ENCODE data around the gene POLN.
"Not testable (repeated sequence)": the region's sequence is repeated elsewhere in the genome, so short reads cannot be mapped to it uniquely, and the experiment has no call there.

POLN gene

DNA sequence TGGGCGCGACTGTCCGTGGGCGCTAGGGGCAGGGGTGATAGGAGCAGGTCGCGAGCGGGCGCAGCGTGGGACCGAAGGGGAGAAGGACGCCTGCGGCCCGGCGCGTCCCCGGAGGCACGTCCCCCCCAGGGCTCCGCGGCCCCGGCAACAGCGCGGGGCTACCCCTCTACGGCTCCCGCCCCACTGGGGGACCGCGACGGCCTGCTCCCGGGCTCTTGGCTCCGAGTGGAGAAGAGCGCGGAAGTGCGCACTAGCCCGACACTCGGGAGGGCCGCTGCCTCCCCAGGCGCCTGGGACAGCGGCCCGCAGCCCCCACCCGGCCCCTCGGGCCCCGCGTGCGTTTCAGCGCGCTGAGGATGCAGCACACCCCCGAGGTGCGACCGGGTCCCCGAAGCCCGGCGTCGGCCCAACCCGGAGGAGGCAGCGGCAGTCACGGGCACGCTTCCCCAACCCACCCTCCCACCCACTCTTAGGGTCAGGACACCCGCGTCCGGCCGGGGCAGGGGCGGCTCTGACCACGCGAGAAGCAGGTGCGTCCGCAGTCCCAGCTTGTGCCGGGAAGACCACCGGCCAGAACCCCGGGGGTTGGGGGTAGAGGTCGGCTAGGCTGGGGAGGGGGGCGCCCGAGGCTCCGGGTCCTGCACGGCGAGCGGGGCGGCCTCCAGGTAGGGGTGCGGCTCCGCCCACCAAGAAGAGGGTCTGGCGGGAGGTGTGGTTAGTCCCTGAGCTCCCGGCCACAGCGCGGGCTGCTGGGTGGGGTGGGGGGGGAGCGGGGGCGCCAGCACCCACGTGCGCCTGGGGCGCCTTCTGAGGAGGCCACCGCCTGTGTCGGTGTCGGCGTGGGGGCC lies 201.3 kb downstream of the POLN start:
- no peak for DNase-seq (ENCODE audit: low spot score)

DNA sequence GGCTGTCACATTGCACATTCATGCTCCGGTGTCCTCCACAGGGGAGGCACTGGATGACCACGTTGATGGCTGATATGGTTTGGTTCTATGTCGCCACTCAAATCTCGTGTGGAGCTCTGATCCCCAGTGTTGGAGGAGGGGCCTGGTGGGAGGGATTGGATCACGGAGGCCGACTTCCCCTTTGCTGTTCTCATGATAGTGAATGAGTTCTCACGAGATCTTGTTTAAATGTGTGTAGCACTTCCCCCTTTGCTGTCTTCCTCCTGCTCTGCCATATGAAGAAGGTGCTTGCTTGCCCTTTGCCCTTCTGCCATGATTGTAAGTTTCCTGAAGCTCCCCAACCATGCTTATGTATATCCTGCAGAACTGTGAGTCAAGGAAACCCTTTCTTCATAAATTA lies 205.1 kb downstream of the POLN start:
- no peak for DNase-seq (ENCODE audit: low spot score)

DNA sequence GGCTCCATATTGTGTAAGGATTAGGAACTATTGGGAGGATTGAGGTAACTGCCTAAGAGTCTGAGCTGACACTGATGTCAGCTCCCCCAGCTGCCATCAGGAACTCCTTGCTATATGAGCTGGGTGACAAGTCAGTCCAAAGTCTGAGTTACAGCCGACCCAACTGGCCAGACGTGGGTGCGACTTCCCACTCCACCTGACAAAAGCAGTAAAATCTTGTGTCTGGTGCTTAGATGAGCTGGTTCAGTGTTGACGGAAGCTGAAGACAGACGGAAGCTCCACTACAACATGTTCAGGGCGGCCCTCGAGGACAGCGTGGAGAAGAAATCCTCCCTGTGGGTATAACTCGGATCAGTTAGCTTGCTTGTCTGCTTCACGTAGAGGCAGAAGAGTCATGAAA lies 205.6 kb downstream of the POLN start:
- no peak for DNase-seq (ENCODE audit: low spot score)

DNA sequence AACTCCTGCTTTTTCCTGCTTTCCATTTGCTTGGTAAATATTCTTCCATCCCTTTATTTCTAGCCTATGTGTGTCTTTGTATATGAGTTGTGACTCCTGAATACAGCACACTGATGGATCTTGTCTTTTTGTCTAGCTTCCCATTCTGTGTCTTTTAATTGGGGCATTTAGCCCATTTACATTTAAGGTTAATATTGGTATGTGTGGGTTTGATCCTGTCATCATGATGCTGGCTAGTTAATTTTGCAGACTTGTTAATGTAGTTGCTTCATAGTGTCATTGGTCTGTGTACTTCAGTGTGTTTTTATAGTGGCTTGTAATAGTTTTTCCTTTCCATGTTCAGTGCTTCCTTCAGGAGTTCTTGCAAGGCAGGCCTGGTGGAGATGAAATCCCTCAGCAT lies 210.8 kb downstream of the POLN start:
- DNase-seq (ENCODE audit: low spot score), result not testable (repeated sequence)

DNA sequence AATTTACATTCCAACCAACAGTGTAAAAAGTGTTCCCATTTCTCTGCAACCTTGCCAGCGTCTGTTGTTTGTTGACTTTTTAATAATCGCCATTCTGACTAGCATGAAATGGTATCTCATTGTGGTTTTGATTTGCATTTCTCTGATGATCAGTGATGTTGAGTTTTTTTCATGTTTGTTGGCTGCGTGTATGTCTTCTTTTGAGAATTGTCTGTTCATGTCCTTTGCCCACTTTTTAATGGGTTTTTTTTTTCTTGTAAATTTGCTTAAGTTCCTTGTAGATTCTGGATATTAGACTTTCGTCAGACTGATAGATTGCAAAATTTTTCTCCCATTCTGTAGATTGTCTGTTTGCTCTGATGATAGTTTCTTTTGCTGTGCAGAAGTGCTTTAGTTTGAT lies 214.8 kb downstream of the POLN start:
- DNase-seq (ENCODE audit: low spot score), result not testable (repeated sequence)

DNA sequence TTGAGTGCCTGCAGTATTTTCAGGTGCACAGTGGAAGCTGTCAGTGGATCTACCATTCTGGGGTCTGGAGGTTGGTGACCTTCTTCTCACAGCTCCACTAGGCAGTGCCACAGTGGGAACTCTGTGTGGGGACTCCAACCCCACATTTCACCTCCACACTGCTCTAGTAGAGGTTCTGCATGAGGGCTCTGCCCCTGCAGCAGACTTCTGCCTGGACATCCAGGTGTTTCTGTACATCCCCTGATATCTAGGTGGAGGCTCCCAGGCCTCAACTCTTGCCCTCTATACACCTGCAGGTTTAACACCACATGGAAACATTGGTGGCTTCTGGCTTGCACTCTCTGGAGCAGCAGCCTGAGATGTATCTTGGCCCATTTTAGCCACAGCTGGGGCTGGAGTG lies 216.1 kb downstream of the POLN start:
- DNase-seq (ENCODE audit: low spot score), result no peak

DNA sequence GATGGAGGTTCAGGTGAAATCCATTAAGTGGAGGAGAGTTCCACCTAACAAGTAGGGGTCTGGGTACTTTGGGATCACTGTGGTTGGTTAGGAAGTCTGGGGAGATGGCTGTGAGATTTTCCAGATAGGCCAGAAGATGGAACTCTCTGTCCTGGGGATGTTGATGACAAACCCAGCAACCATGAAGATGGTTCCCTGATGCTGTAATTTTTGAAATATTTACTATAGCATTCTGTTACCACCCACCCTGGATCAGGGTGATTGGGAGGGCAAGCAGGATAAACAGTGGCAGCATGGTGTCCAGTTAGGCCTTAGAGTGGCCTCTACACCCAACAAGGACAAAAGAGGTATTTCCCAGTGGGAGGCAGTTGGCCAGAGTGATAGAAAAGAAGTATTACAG lies 217.2 kb downstream of the POLN start:
- DNase-seq (ENCODE audit: low spot score), result peak; percentile 57
